GM12872 (cell line): ENCODE data around the gene TMEM212.

Source experiments
- CTCF ChIP-seq: IDR thresholded peaks from 3 replicates; pipeline ENCODE4 v1.5.1; 2011; ENCODE audit warnings: low read depth, mild to moderate bottlenecking, low read length, moderate library complexity; ENCODE audit not compliant: insufficient read depth

Gene TMEM212

DNA sequence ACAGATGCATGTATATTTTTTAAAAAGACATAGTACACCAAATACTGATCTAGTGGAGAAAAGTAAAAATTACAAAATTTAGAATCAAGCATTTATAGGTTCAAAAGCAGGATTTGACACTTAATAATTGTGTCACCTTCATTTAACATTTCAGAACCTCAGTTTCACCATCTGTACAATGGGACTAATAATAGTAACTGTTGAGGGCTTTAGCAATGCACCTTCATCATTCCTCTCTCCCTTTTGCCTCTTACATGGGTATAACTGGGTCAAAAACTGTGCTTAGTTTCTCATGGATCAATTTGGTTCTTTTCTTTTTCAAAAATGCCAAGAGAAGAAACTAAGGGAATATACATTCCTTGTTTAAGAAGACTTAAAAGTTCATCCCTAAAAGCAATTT is 5.5 kb upstream of the TMEM212 start:
- TF ChIP-seq CTCF = no peak

- TF ChIP-seq CTCF = no peak
Measured at GRCh38 chr3:171838218-171838720, 4.9 kb upstream of the TMEM212 start.

DNA sequence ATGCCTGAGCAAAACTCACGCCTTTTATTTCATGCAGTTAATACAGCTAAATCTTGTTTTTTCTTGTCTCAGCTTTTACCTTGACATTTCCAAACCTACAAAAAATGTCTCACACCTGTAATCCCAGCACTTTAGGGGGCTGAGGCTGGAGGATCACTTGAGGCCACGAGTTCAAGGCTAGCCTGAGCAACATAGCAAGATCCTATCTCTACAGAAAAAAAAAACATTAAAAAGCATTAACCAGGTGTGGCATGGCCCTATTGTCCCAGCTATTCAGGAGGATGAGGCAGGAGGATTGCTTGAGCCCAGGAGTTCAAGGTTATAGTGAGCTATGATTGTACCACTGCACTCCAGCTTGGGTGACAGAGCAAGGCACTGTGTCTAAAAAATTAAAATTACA is 3.9 kb upstream of the TMEM212 start:
- no peak for TF ChIP-seq CTCF

DNA sequence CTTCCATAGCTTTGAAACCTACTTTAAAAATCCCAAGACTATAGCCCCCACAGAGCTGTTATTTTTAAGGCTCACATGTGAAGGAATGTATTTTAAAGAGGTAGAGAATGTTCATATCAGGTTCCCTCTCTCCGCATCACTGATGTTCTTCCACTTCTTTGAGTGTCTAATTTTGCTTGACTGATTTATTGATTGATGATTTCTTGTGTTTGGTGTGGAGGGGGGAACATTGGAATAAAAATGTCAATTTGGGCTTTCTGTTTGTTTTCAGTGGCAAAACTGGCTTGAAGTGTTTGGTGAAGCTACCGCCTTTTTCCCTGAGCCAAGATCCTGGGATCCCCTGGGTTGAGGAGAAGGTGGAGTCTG is 2.7 kb upstream of the TMEM212 start:
- no peak for TF ChIP-seq CTCF

- TF ChIP-seq CTCF = no peak
Measured at GRCh38 chr3:171840811-171841619, 2.1 kb upstream of the TMEM212 start.

DNA sequence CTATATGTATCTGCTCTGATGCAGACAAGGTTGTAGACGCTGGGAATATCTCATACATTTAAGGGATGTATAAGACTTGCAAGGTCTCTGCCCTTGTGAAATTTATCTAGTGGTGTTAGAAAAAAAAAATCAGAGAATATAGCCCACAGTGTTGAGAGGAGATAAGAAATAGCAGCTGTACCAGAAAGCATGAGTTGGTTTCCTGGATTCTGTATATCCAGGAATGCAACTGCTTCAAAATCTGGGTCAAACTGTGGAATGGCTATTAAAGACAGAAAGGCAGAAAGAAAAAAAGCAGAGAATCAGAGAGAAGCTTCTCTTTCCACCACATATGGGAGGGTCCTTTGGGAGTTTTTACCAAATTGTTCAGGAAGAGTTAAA is 1.5 kb upstream of the TMEM212 start:
- no peak for TF ChIP-seq CTCF

- TF ChIP-seq CTCF = no peak
Measured at GRCh38 chr3:171844873-171845272, 1.7 kb downstream of the TMEM212 start.
